Epithelial cell of proximal tubule (primary cell): ENCODE results near the gene CTSH. TPM values are rescaled to one million over a fixed set of nuclear protein-coding genes. Genes with fewer than 3 reads are reported as not detected.

ENCODE experiments used
- DNase-seq: peaks from one replicate; pipeline ENCODE4 v3.0.0-alpha.2; 2011; ENCODE audit warnings: low read depth
- H3K4me3 ChIP-seq: 2 replicates; pipeline ENCODE4 v1.5.1; 2011; ENCODE audit warnings: low read depth, mild to moderate bottlenecking, low read length
- total RNA-seq: library from RNA; depleted of rRNA; stranded (reverse); fragments of >200 nt; gene quantifications from 2 replicates; pipeline ENCODE4 v1.2.3, GENCODE V29; 2015
- TF ChIP-seq, protein P1 (sequence below): conservative IDR thresholded peaks from 2 replicates; pipeline ENCODE4 v1.5.1; 2012; ENCODE audit warnings: low read depth, mild to moderate bottlenecking, low read length

CTSH gene
- total RNA-seq, 1 donor from 2014 or later, result 68.0 TPM

DNA sequence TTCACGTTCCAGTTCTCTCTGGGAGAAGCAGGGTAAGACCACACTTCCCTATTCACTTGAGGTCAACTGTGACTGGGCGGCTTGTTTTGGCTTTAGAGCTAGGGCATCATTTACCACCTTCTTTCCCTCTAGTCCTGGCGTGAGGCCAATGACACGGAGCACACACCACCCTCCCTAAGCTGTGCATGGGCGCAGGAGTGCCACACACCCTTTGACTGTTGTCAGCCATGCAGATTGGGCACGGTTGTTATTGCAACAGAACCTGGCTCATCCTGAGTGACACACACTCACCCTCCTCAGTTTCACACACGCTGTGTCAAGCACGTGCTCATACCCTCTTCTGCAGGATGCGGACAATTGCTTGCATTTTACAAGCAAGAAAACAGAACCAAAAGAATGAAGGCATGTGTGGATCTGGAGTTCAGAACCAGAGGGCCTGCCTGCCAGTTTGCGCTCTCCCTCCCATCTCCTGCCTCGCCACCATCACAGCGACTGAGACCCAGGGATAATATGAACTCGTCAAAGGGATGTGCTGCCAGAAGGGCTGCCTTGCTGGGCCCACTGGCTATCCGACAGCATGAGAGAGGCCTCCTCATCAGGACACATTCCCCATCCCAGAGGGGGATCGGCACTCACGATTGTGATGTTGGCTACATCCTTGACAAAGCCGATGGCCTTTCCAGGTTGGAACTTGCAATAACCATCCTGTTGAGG is 17.6 kb downstream of the CTSH start:
- H3K4me3 ChIP-seq, result no peak overlapping the region
- no peak for DNase-seq
- TF ChIP-seq, protein P1, sequence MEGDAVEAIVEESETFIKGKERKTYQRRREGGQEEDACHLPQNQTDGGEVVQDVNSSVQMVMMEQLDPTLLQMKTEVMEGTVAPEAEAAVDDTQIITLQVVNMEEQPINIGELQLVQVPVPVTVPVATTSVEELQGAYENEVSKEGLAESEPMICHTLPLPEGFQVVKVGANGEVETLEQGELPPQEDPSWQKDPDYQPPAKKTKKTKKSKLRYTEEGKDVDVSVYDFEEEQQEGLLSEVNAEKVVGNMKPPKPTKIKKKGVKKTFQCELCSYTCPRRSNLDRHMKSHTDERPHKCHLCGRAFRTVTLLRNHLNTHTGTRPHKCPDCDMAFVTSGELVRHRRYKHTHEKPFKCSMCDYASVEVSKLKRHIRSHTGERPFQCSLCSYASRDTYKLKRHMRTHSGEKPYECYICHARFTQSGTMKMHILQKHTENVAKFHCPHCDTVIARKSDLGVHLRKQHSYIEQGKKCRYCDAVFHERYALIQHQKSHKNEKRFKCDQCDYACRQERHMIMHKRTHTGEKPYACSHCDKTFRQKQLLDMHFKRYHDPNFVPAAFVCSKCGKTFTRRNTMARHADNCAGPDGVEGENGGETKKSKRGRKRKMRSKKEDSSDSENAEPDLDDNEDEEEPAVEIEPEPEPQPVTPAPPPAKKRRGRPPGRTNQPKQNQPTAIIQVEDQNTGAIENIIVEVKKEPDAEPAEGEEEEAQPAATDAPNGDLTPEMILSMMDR, result no peak

DNA sequence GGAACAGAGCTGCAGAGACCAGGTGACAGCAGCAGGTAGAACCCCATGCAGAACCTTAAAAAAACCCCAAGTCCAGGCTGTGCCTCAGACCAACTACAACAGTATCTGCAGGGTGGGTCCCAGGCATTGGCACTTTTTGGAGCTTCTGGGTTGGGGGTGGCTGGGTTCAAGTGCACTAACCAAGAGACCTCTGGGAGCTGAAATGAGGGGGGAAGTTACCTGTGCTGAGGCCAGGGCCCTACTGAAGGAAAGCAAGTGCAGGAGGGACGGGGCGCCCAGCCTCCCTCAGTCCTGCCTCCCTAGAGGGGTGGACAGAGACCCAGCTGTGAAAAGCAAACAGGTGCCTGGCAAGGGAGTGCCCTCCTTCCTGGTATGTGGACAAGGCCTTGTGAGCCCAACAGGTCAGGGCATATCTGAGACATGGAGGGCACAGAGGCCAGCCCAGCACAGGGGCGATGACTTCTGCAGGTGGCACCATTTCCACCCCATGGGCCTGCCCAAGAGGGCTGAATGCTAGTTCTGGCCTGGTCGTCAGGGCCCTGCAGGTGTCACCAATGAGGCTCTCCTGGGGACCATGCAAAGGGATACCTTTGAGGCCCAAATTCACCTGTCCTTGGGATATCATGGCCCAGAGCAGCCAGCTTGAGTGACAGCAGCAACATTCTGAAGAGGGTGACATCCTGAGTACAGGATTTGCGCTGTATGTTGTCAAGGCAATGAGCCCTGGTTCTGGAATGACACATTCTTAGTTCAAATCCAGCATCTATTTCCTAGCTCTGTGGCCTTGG is 18.7 kb downstream of the CTSH start:
- TF ChIP-seq, protein P1, result no peak
- DNase-seq, result no peak
- no peak overlapping the region for H3K4me3 ChIP-seq

DNA sequence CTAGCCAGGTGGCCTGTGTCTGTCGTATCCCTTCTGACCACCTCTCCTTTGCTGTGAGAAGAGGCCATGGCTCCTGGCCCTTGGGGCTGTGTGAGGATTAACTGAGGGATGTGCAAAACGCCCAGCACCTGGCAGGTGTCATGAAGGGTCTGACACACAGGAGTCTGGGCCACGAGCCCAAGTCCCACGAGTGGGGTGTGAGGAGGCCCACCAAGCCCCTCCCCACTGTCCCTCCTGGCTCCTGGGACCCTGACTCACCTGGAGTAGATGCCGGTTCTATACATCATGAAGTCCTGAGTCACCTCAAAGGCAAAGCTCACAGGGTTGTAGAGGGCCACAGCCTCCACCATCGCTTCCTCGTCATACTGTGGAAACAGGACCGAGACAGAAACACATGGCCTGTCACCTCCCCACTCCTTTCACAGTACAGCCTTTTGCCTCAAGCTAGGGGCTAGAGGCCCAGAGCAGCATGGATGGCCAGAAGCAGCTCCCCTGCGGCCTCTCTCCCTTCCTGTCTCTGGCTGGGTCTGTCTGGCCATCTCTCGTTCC is 19.7 kb downstream of the CTSH start:
- TF ChIP-seq, protein P1, result no peak
- no peak for DNase-seq
- H3K4me3 ChIP-seq, result no peak overlapping the region

DNA sequence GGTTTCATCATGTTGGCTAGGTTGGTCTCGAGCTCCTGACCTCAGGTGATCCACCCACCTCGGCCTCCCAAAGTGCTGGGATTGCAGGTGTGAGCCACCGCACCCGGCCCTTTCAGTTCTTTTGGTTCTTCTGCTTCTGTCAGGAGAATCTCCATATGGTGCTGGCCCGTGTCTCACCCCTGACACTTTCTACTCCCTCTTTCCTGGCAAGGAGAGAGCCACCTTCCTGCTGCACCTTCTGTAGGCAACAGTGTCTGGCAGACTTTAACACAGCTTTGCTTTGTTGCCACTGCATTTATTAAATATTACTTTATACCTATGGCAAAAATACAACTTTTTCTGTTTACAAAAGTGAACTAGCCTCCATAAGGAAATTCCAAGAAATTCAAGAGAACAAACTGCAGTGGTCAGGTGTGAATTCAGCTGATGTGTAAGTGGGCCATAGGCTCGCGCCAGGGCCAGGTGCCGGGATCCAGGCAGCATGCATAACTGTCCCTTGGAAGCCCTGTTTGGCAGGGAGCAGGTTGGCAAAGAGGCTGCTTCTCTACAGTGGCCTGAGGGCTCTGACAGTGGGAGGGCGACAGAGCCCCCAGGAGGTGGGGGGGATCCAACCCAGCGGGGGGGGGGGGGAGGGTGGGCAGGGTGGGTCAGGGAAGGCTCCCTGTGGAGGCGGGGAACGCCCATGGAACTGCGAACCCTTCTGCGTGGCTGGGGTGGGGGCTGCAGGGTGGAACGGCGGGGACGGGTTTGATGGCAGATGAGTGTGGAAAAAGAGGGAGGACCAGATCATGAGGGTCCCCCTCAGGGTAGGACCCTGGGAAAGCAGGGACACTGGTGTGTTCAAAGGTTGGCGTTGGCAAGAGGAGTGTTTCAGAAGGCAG is 21.1 kb downstream of the CTSH start:
- TF ChIP-seq, protein P1, result no peak
- DNase-seq, result no peak
- H3K4me3 ChIP-seq, result no peak overlapping the region

DNA sequence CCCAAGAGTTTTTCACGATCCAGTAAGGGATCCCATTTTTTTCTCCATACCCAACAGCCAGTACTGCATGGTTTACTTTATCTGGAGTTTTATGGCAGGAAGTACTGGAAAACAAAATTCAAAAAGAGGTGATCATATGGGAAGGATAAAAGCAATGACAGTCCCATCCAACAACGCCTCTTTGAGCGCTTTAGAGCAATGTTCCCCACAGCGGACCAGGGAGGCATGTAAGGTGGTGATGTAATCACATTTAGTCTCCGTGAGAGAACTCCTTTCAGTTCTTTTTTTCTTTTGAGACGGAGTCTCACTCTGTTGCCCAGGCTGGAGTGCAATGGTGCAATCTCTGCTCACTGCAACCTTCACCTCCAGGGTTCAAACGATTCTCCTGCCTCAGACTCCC is 21.8 kb downstream of the CTSH start:
- H3K4me3 ChIP-seq, result no peak overlapping the region
- TF ChIP-seq, protein P1, result no peak

DNA sequence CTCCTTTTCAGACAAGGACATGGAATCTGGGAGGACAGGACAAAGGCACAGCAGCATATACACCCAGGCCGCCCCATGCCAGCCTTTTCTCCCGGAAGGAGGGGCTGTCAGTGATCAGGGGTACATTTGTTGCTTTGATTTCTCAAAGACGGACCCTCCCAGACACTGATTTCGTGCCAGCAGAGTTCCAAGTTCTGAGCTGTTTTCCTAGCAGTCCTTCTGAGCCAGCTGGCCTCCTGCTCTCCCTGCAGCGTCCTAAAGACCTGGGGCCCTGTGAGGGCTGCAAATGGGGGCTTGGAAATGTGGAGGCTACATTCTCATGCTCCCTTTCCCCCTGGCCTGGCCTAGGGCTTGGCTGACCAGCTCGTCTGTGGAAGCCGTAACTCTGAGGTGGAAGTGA is 22.3 kb downstream of the CTSH start:
- TF ChIP-seq, protein P1, result no peak

More for the DNA sequence above, 21.8 kb downstream of the CTSH start:
- no peak for DNase-seq

More for the DNA sequence above, 22.3 kb downstream of the CTSH start:
- H3K4me3 ChIP-seq, result no peak overlapping the region
- no peak for DNase-seq
